Activated naive CD8-positive, alpha-beta T cell treated with anti-CD3 and anti-CD28 coated beads, Interleukin-2, amount 10 ng/mL, durations not matched to agents 7 days and 5 days (primary cell): Measurements from ENCODE around the gene TTC9C. TPM values are rescaled to one million over a fixed set of nuclear protein-coding genes. Genes with fewer than 3 reads are reported as not detected.
A peak's percentile ranks its signal among the peaks of the same experiment; 100 is the strongest.
"Not testable (repeated sequence)": the region's sequence is repeated elsewhere in the genome, so short reads cannot be mapped to it uniquely, and the experiment has no call there.

Experiments used
- ATAC-seq: fragments of 150-1000 bp; cut with Tn5 transposase; one replicate; pipeline ENCODE4 v1.10.0; 2021; ENCODE audit warnings: low read depth, moderate library complexity
- POLR2A ChIA-PET: fragments of 350-600 bp; sonication (Branson Sonifier 250); formaldehyde crosslinking; loops from one replicate; lab custom pipeline; 2021; ENCODE audit warnings: antibody characterized with exemption; lab: Charles Lee
- DNase-seq: peaks from one replicate; pipeline ENCODE4 v3.0.0; 2021
- H3K27ac Mint-ChIP-seq: one replicate; pipeline ENCODE4 v1.8.0; 2022; ENCODE audit warnings: mild to moderate bottlenecking, mixed read lengths
- H3K27me3 Mint-ChIP-seq: one replicate; pipeline ENCODE4 v1.8.0; 2022; ENCODE audit warnings: mild to moderate bottlenecking, moderate library complexity, mixed read lengths
- H3K36me3 Mint-ChIP-seq: one replicate; pipeline ENCODE4 v1.8.0; 2021; ENCODE audit warnings: mild to moderate bottlenecking, mixed read lengths
- H3K4me1 Mint-ChIP-seq: one replicate; pipeline ENCODE4 v1.8.0; 2021; ENCODE audit warnings: mixed read lengths
- H3K4me3 Mint-ChIP-seq: one replicate; pipeline ENCODE4 v1.8.0; 2022; ENCODE audit warnings: mild to moderate bottlenecking, moderate library complexity, mixed read lengths
- H3K9me3 Mint-ChIP-seq: one replicate; pipeline ENCODE4 v1.8.0; 2021; ENCODE audit warnings: mixed read lengths
- total RNA-seq, 2 experiments: library from RNA; stranded (reverse); gene quantifications; one replicate each; pipeline ENCODE4 v1.2.3, GENCODE V29; 2021

Gene TTC9C
- total RNA-seq, 2 experiments from 2014 or later, result 49.5 to 56.4 TPM

DNA sequence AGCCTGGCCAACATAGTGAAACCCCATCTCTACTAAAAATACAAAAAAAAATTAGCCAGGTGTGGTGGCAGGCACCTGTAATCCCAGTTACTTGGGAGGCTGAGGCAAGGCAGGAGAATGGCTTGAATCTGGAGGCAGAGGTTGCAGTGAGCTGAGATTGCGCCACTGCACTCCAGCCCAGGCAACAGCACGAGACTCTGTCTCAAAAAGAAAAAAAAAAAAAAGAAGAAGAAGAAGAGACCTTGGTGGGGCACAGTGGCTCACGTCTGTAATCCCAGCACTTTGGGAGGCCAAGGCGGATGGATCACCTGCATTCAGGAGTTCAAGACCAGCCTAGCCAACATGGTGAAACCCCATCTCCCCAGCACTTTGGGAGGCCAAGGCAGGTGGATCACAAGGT, 24.4 kb upstream of the TTC9C start:
- not testable (repeated sequence) for ATAC-seq, H3K27me3 Mint-ChIP-seq, H3K9me3 Mint-ChIP-seq, H3K27ac Mint-ChIP-seq, H3K4me3 Mint-ChIP-seq, DNase-seq
- POLR2A ChIA-PET, result interaction anchor here (0.6 to 1.0 kb wide), 2 partner anchors 15 to 131 kb away, joined by 3 to 5 read pairs; partner anchors contain the start of gene EEF1G
- H3K4me1 Mint-ChIP-seq, result peaks cover 26% of the 10 kb centered on the region
- H3K36me3 Mint-ChIP-seq, result peaks cover 12% of the 10 kb centered on the region

GRCh38 chr11:62705413-62705812, 22.9 kb upstream of the TTC9C start:
- H3K9me3 Mint-ChIP-seq, result no peaks in the 10 kb centered on the region
- POLR2A ChIA-PET, result interaction anchor here (0.7 to 8.3 kb wide), 18 partner anchors 9 to 176 kb away, joined by 3 to 107 read pairs (median 4); partner anchors contain the start of genes C11orf98, CSKMT, HNRNPUL2 and LBHD1
- no peak for ATAC-seq
- peak overlapping the region; percentile 91 for H3K4me3 Mint-ChIP-seq
- no peak for DNase-seq
- peaks cover 13% of the 10 kb centered on the region for H3K36me3 Mint-ChIP-seq
- H3K4me1 Mint-ChIP-seq, result peaks cover 35% of the 10 kb centered on the region
- peak overlapping the region; percentile 73 for H3K27ac Mint-ChIP-seq
- no peaks in the 10 kb centered on the region for H3K27me3 Mint-ChIP-seq

GRCh38 chr11:62705880-62706849, 22.1 kb upstream of the TTC9C start:
- Mint-ChIP-seq H3K4me3 (peak overlapping the region; percentile 91), H3K9me3 (no peaks in the 10 kb centered on the region), H3K27me3 (no peaks in the 10 kb centered on the region), H3K4me1 (peaks cover 39% of the 10 kb centered on the region), H3K36me3 (peaks cover 16% of the 10 kb centered on the region), H3K27ac (peak overlapping the region; percentile 73)
- POLR2A ChIA-PET, result interaction anchor here (0.5 to 8.3 kb wide), 22 partner anchors 10 to 175 kb away, joined by 3 to 107 read pairs (median 4); partner anchors contain the start of genes C11orf98, CSKMT, HNRNPUL2 and LBHD1
- DNase-seq (peak; percentile 95), ATAC-seq (peak; percentile 43)

GRCh38 chr11:62706850-62707247, 21.4 kb upstream of the TTC9C start:
- no peaks in the 10 kb centered on the region for H3K9me3 Mint-ChIP-seq
- H3K27ac Mint-ChIP-seq, result peak overlapping the region; percentile 73
- no peak for DNase-seq
- POLR2A ChIA-PET, result interaction anchor here (0.8 to 8.3 kb wide), 10 partner anchors 20 to 174 kb away, joined by 3 to 107 read pairs (median 24); partner anchors contain the start of genes C11orf98, CSKMT, HNRNPUL2 and LBHD1
- no peak for ATAC-seq
- H3K36me3 Mint-ChIP-seq, result peaks cover 16% of the 10 kb centered on the region
- H3K4me1 Mint-ChIP-seq, result peaks cover 39% of the 10 kb centered on the region
- peak overlapping the region; percentile 91 for H3K4me3 Mint-ChIP-seq
- H3K27me3 Mint-ChIP-seq, result no peaks in the 10 kb centered on the region

DNA sequence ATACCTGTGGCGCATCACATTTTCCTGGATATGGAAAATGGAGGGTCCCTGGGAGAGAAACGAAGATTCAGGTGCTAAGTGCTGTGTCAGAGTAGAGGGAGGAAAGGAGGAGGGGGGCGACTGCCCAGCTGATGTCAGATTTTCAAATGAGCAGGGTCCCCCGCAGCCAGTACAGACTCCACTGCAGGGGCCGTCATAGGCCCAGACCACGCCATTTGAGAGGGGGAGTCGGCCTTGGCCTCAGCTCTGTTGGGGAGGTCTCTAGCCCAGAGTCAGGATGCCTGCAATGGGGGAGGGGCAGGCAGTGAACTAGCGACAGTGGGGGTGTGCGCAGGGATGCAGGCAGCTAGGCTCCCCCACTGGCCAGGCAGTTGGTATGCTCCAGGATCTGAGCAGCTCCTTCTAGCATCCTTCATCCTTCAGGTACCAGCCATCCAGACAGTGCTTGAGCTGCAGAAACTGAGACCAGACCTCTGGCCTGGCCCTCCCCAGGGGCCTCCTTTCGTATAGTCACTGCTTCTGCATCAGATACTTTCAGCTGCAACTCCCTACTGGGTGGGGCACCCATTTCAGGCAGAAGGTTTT, 20.9 kb upstream of the TTC9C start, which contains the start of the genes BSCL2 and GNG3:
Gene BSCL2 (minus strand): TSS at position 148 of the 585 bp plus-strand sequence. CDS start 229 bp downstream, outside the sequence.
Gene GNG3 (plus strand): TSS at position 400 of the 585 bp plus-strand sequence. CDS start 620 bp downstream, outside the sequence.
- no peaks in the 10 kb centered on the region for H3K27me3 Mint-ChIP-seq
- H3K4me3 Mint-ChIP-seq, result peak within 1 kb of the TSS; percentile 91
- peaks cover 15% of the 10 kb centered on the region for H3K36me3 Mint-ChIP-seq
- peaks cover 43% of the 10 kb centered on the region for H3K4me1 Mint-ChIP-seq
- peak within 1 kb of the TSS; percentile 98 for H3K27ac Mint-ChIP-seq
- no peaks in the 10 kb centered on the region for H3K9me3 Mint-ChIP-seq
- DNase-seq (no peak), ATAC-seq (no peak)
- POLR2A ChIA-PET, result interaction anchor here (0.6 to 8.3 kb wide), 15 partner anchors 19 to 174 kb away, joined by 3 to 107 read pairs (median 9); partner anchors contain the start of genes C11orf98, CSKMT, GANAB and HNRNPUL2

GRCh38 chr11:62708392-62708791, 19.9 kb upstream of the TTC9C start:
- DNase-seq, result no peak
- Mint-ChIP-seq H3K9me3 (no peaks in the 10 kb centered on the region), H3K4me1 (peaks cover 51% of the 10 kb centered on the region), H3K36me3 (peaks cover 15% of the 10 kb centered on the region), H3K27me3 (no peaks in the 10 kb centered on the region), H3K27ac (peak overlapping the region; percentile 98), H3K4me3 (peak overlapping the region; percentile 91)
- no peak for ATAC-seq
- POLR2A ChIA-PET, result interaction anchor here (0.6 to 8.3 kb wide), 28 partner anchors 7 to 279 kb away, joined by 3 to 107 read pairs (median 6); partner anchors contain the start of genes C11orf98, CSKMT, EEF1G and GANAB

DNA sequence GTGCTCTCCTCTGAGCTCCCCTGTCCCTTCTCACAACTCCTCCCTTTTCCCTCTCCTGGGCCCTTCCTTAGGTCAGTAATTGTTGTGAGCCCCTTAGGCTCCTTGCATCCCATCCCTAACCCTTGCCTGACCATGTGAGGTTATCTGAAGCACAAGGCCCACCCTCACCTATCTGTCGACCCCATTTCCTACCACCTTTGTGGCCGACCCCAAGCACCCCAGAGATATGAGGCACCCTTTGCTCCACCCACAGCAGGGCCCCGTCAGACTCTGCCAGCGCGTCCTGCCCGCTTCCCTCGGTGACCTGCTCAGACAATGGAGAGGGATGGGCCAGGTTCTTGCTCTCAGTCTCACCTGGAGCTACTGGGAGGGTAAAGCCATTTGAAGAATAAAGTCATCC, 19.5 kb upstream of the TTC9C start:
- Mint-ChIP-seq H3K27me3 (no peaks in the 10 kb centered on the region), H3K27ac (peak overlapping the region; percentile 98), H3K4me3 (peak overlapping the region; percentile 91), H3K36me3 (peaks cover 19% of the 10 kb centered on the region), H3K9me3 (no peaks in the 10 kb centered on the region), H3K4me1 (peaks cover 55% of the 10 kb centered on the region)
- DNase-seq (peak; percentile 67), ATAC-seq (peak; percentile 43)
- POLR2A ChIA-PET, result interaction anchor here (0.6 to 8.3 kb wide), 34 partner anchors 8 to 280 kb away, joined by 3 to 107 read pairs (median 5); partner anchors contain the start of genes C11orf98, CSKMT, EEF1G and GANAB

DNA sequence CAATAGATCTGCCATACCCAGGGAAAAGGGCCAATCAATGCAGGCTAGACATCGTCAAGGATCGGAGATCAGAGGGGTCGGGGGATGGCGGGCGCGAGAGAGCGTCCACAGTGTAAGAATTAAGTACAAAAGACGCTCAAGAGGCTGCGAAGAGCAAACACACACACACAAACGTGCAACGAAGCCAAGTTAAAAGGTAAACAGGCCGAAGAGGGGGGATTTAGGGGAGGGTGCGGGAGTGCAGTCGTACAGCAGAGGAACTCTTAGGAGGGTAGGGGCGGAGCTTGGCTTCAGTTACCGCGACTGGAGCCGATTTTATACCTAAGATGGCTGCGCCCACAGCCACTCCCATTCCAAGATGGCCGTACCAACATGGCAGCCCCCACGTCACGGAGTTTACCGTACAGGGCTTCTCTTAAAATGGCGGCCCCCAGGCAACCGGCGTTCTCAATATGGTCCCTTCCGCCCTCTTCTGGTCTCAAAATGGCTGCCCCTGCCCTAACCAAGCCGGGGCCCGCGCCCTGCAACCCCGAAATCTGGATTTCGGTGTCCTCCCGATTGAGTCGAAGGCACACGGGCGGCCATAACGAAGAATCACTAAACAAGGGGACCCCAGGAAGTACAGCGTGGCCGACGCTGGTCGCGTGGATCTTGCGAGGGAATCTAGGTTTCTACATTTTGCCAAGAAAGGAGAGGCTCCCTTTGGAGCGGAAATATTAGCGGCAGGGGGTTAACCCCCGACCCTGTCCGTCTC, 18.9 kb upstream of the TTC9C start:
- ATAC-seq (peak; percentile 81), DNase-seq (peak; percentile 87)
- POLR2A ChIA-PET, result interaction anchor here (0.6 to 8.3 kb wide), 37 partner anchors 8 to 280 kb away, joined by 3 to 107 read pairs (median 5); partner anchors contain the start of genes C11orf98, CSKMT, EEF1G and GANAB
- Mint-ChIP-seq H3K4me1 (peaks cover 61% of the 10 kb centered on the region), H3K27me3 (no peaks in the 10 kb centered on the region), H3K4me3 (peak overlapping the region; percentile 91), H3K36me3 (peaks cover 23% of the 10 kb centered on the region), H3K27ac (peak overlapping the region; percentile 98), H3K9me3 (no peaks in the 10 kb centered on the region)

DNA sequence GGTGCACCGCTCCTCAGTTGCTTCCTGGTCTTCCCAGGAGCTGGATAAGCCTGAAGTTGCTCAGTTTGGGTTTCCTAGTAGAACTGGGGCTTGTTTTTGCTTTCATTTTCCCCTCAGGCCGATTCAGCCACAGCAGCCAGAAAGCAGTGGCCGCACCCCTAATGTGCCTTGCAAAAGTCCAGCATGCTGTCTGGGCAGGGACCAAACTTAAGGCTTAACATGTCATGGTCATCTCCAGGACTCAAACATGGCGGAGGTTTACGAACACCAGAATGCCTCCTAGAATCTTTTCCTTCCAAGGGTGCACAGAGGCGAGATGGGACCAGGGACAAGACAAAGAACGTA, 18.3 kb upstream of the TTC9C start:
- ATAC-seq (no peak), DNase-seq (no peak)
- Mint-ChIP-seq H3K4me1 (peaks cover 63% of the 10 kb centered on the region), H3K27ac (peak overlapping the region; percentile 98), H3K36me3 (peaks cover 27% of the 10 kb centered on the region), H3K4me3 (peak overlapping the region; percentile 91), H3K9me3 (no peaks in the 10 kb centered on the region), H3K27me3 (no peaks in the 10 kb centered on the region)
- POLR2A ChIA-PET, result interaction anchor here (0.7 to 8.3 kb wide), 24 partner anchors 10 to 171 kb away, joined by 3 to 107 read pairs (median 6); partner anchors contain the start of genes C11orf98, CSKMT, EEF1G and GANAB

GRCh38 chr11:62712276-62712812, 15.9 kb upstream of the TTC9C start:
- H3K27me3 Mint-ChIP-seq, result no peaks in the 10 kb centered on the region
- DNase-seq, result no peak
- no peak overlapping the region for H3K4me3 Mint-ChIP-seq
- peaks cover 37% of the 10 kb centered on the region for H3K36me3 Mint-ChIP-seq
- POLR2A ChIA-PET, result interaction anchor here (0.6 to 8.3 kb wide), 6 partner anchors 14 to 1526 kb away, joined by 3 to 107 read pairs (median 4); partner anchors contain the start of genes HNRNPUL2, INTS5, POLR2G and TTC9C
- H3K9me3 Mint-ChIP-seq, result no peaks in the 10 kb centered on the region
- peak overlapping the region; percentile 84 for H3K27ac Mint-ChIP-seq
- peaks cover 63% of the 10 kb centered on the region for H3K4me1 Mint-ChIP-seq
- no peak for ATAC-seq

DNA sequence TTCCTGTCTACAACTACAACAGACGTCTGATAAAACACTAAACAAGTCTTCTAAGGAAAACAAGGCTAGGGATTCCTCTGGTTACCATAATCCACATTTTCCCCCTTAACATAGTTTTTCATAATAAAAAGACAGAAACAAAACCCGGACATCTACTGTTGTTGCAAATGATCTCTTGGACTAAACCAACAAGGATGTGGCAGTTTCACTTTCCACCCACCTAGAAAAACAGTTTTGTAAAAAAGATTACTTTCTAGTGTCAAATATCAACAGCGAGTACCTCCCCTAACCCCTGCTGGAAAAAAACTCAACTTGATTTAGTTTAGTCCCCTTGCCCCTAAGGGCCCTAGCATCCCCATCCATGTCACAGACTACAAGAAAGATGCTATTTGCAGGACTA, 15.4 kb upstream of the TTC9C start:
- H3K36me3 Mint-ChIP-seq, result peaks cover 39% of the 10 kb centered on the region
- peaks cover 66% of the 10 kb centered on the region for H3K4me1 Mint-ChIP-seq
- DNase-seq (no peak), ATAC-seq (no peak)
- no peaks in the 10 kb centered on the region for H3K27me3 Mint-ChIP-seq
- peak overlapping the region; percentile 14 for H3K4me3 Mint-ChIP-seq
- H3K9me3 Mint-ChIP-seq, result no peaks in the 10 kb centered on the region
- POLR2A ChIA-PET, result interaction anchor here (0.6 to 8.3 kb wide), 5 partner anchors 13 to 144 kb away, joined by 3 to 107 read pairs (median 4); partner anchors contain the start of genes HNRNPUL2, POLR2G and TTC9C
- peak overlapping the region; percentile 84 for H3K27ac Mint-ChIP-seq
